HepG2 (cell line): ENCODE measurements around the gene NEURL2. TPM values are rescaled to one million over a fixed set of nuclear protein-coding genes. Genes with fewer than 3 reads are reported as not detected.
A peak's percentile ranks its signal among the peaks of the same experiment; 100 is the strongest.
"Not testable (repeated sequence)": the region's sequence is repeated elsewhere in the genome, so short reads cannot be mapped to it uniquely, and the experiment has no call there.

Source experiments
- ATAC-seq: fragments of 200-7000 bp; cut with Tn5 transposase; 3 replicates; pipeline ENCODE4 v1.9.1; 2020; ENCODE audit warnings: mild to moderate bottlenecking, moderate library complexity
- BruUV-seq: library from RNA; stranded (reverse); fragments of 400-500 nt; replicated peaks from 2 replicates; lab custom pipeline; 2021; lab: Mats Ljungman, UMichigan
- CTCF ChIA-PET: fragments of 300-600 bp; formaldehyde crosslinking; extraction: SDS; loops from one replicate; lab custom pipeline; 2021; ENCODE audit warnings: low total read pairs, inconsistent platforms, low intra/inter-chr PET ratio; lab: Yijun Ruan, JAX
- POLR2A ChIA-PET: fragments of 350-600 bp; sonication (Branson Sonifier 250); formaldehyde crosslinking; loops from one replicate; lab custom pipeline; 2020; ENCODE audit warnings: antibody characterized with exemption, inconsistent platforms; lab: Yijun Ruan, JAX
- DNase-seq: peaks from one replicate; pipeline ENCODE4 v3.0.0-alpha.2; 2015; ENCODE audit warnings: low spot score
- FAIRE-seq: peaks from 3 replicates; lab custom pipeline; 2011; peaks lifted over from hg19 to GRCh38; lab: Jason Lieb, UNC
- H2AFZ ChIP-seq: one replicate; pipeline ENCODE4 v1.6.1; 2011; ENCODE audit warnings: low read length, inconsistent platforms
- H3K27ac ChIP-seq: fragments of 300-600 bp; 3 replicates; pipeline ENCODE4 v1.8.0; 2011; ENCODE audit warnings: mixed run types, mild to moderate bottlenecking, mixed read lengths, low read length, inconsistent platforms; ENCODE audit not compliant: insufficient read depth; ENCODE audit errors: extremely low read length
- H3K27me3 ChIP-seq, 2 experiments: fragments of 200-600 bp in 1 of 2; 2 replicates in 1 of 2; 3 replicates in 1 of 2; pipeline versions ENCODE4 v1.6.0 to v1.8.0; 2011; ENCODE audit warnings: low read length in 2 of 2, mild to moderate bottlenecking in 2 of 2, moderate library complexity in 2 of 2, inconsistent platforms in 1 of 2; ENCODE audit not compliant: insufficient read depth in 2 of 2, control insufficient read depth in 1 of 2
- H3K36me3 ChIP-seq, 2 experiments: fragments of 200-600 bp in 1 of 2; replicated peaks in 1 of 2; 2 replicates in 1 of 2; 3 replicates in 1 of 2; pipeline versions ENCODE4 v1.5.1 to v1.8.0; 2011; ENCODE audit warnings: low read length in 2 of 2, inconsistent platforms in 1 of 2; ENCODE audit not compliant: insufficient read depth in 2 of 2, control insufficient read depth in 1 of 2
- H3K4me1 ChIP-seq: 2 replicates; pipeline ENCODE4 v1.5.1; 2012; ENCODE audit warnings: low read length, inconsistent platforms; ENCODE audit not compliant: insufficient read depth
- H3K4me2 ChIP-seq: 2 replicates; pipeline ENCODE4 v1.6.0; 2011; ENCODE audit warnings: low read depth, low read length, inconsistent platforms
- H3K4me3 ChIP-seq, 3 experiments: fragments of 200-600 bp in 1 of 3; sonication (generic), shearing (Covaris generic) in 1 of 3; replicated peaks in 1 of 3; 2 replicates each; pipeline ENCODE4 v1.5.1; 2011 to 2016; ENCODE audit warnings: low read length in 3 of 3, inconsistent platforms in 2 of 3, low read depth in 2 of 3, mild to moderate bottlenecking in 2 of 3, control low read depth in 1 of 3, mixed read lengths in 1 of 3; ENCODE audit not compliant: insufficient read depth in 1 of 3
- H3K79me2 ChIP-seq: one replicate; pipeline ENCODE4 v1.6.1; 2011; ENCODE audit warnings: low read length, inconsistent platforms; ENCODE audit not compliant: insufficient read depth
- H3K9ac ChIP-seq: 2 replicates; pipeline ENCODE4 v1.6.0; 2011; ENCODE audit warnings: mild to moderate bottlenecking, low read depth, low read length, inconsistent platforms; ENCODE audit not compliant: insufficient read depth
- H3K9me3 ChIP-seq: 2 replicates; pipeline ENCODE4 v1.5.1; 2012; ENCODE audit warnings: mild to moderate bottlenecking, low read length
- H4K20me1 ChIP-seq: 2 replicates; pipeline ENCODE4 v1.6.0; 2011; ENCODE audit warnings: inconsistent platforms, mild to moderate bottlenecking, low read length, moderate library complexity; ENCODE audit not compliant: insufficient read depth
- ASH2L ChIP-seq: fragments of 300-600, 200-600 bp; sonication (generic); IDR thresholded peaks from 2 replicates; pipeline ENCODE4 v1.7.0; 2017; ENCODE audit warnings: low read depth, mild to moderate bottlenecking, moderate library complexity, mixed read lengths, low read length; ENCODE audit not compliant: insufficient read length
- HES4 ChIP-seq: sonication (generic); formaldehyde crosslinking; IDR thresholded peaks from 2 replicates; pipeline ENCODE4 v1.9.0; 2021; ENCODE audit warnings: mild to moderate bottlenecking, missing genetic modification reagents, borderline replicate concordance
- KDM2A ChIP-seq: sonication (generic); formaldehyde crosslinking; IDR thresholded peaks from 2 replicates; pipeline ENCODE4 v1.4.0; 2020; ENCODE audit warnings: low read depth, missing genetic modification reagents, borderline replicate concordance
- RBFOX2 ChIP-seq: fragments of 200-400 bp; formaldehyde crosslinking; IDR thresholded peaks from 2 replicates; pipeline ENCODE4 v1.6.1; 2017; ENCODE audit warnings: low read depth, mild to moderate bottlenecking, low read length
- RCOR2 ChIP-seq: IDR thresholded peaks from 2 replicates; pipeline ENCODE4 v1.6.1; 2016; ENCODE audit warnings: missing biosample characterization, missing genetic modification reagents
- SMAD1 ChIP-seq: sonication (generic); formaldehyde crosslinking; IDR thresholded peaks from 2 replicates; pipeline ENCODE4 v1.4.0; 2020; ENCODE audit warnings: missing genetic modification reagents, low read depth, mild to moderate bottlenecking, borderline replicate concordance
- SP140L ChIP-seq: sonication (generic); formaldehyde crosslinking; IDR thresholded peaks from 2 replicates; pipeline ENCODE4 v1.4.0; 2020; ENCODE audit warnings: missing genetic modification reagents, borderline replicate concordance
- SP4 ChIP-seq: sonication (generic); formaldehyde crosslinking; IDR thresholded peaks from 2 replicates; pipeline ENCODE4 v1.8.1; 2023; ENCODE audit warnings: mild to moderate bottlenecking, missing genetic modification reagents
- ZC3H13 ChIP-seq: sonication (generic); formaldehyde crosslinking; IDR thresholded peaks from 2 replicates; pipeline ENCODE4 v1.8.1; 2023; ENCODE audit warnings: mild to moderate bottlenecking, missing genetic modification reagents, moderate library complexity
- ZMYM3 ChIP-seq: sonication (generic); formaldehyde crosslinking; IDR thresholded peaks from 2 replicates; pipeline ENCODE4 v1.5.1; 2020; ENCODE audit warnings: mild to moderate bottlenecking, missing genetic modification reagents
- ZNF225 ChIP-seq: sonication (generic); formaldehyde crosslinking; IDR thresholded peaks from 2 replicates; pipeline ENCODE4 v1.4.0; 2020; ENCODE audit warnings: mild to moderate bottlenecking, missing genetic modification reagents
- ZNF460 ChIP-seq: sonication (generic); formaldehyde crosslinking; IDR thresholded peaks from 2 replicates; pipeline ENCODE4 v1.5.1; 2020; ENCODE audit warnings: missing genetic modification reagents, mild to moderate bottlenecking, borderline replicate concordance
- ZNF546 ChIP-seq: sonication (generic); formaldehyde crosslinking; conservative IDR thresholded peaks from 2 replicates; pipeline ENCODE4 v1.8.1; 2023; ENCODE audit warnings: mild to moderate bottlenecking, missing genetic modification reagents
- ZNF563 ChIP-seq: sonication (generic); formaldehyde crosslinking; IDR thresholded peaks from 2 replicates; pipeline ENCODE4 v1.8.0; 2022; ENCODE audit warnings: mild to moderate bottlenecking, moderate library complexity, missing genetic modification reagents
- ZNF709 ChIP-seq: sonication (generic); formaldehyde crosslinking; IDR thresholded peaks from 2 replicates; pipeline ENCODE4 v1.5.0; 2020; ENCODE audit warnings: mild to moderate bottlenecking, missing genetic modification reagents
- ZNF776 ChIP-seq: sonication (generic); formaldehyde crosslinking; IDR thresholded peaks from 2 replicates; pipeline ENCODE4 v1.4.0; 2020; ENCODE audit warnings: mild to moderate bottlenecking, missing genetic modification reagents
- WGBS: methylation state at CpG from one replicate; pipeline ENCODE4 v1.1.6; 2017; ENCODE audit warnings: low lambda C conversion rate; 5-methylcytosine and 5-hydroxymethylcytosine counted together
- in situ Hi-C: cut with HindIII; loops from 2 replicates; pipeline ENCODE4 v1.10.0; 2017; ENCODE audit warnings: low pct_unique_long_range_greater_than_20kb; ENCODE audit not compliant: extremely low pct_ligation_motif_present
- intact Hi-C: fragments of 100-400 bp; cut with micrococcal nuclease; formaldehyde crosslinking; loops from one replicate; pipeline ENCODE4 v1.10.0; 2022; ENCODE audit not compliant: unreplicated experiment
- polyA plus RNA-seq, 8 experiments: library from polyadenylated mRNA; depleted of rRNA in 3 of 8; stranded (reverse) in 7 of 8; unstranded in 1 of 8; fragments of >200 nt; fragmentation: Illumina TruSeq in 4 of 8; extraction: Trizol in 4 of 8; gene quantifications; 2 replicates each; pipeline versions ENCODE4 v1.2.1 to v1.2.3, GENCODE V29; 2011 to 2016; ENCODE audit warnings: low read depth in 4 of 8, missing spikeins in 1 of 8, mixed read lengths in 1 of 8; ENCODE audit not compliant: insufficient read depth in 1 of 8
- total RNA-seq, 5 experiments: library from RNA; depleted of rRNA; stranded (reverse); fragments of >200 nt; fragmentation: Illumina TruSeq; extraction: Trizol; gene quantifications; 2 replicates each; pipeline ENCODE4 v1.2.3, GENCODE V29; 2016; ENCODE audit warnings: low read depth in 1 of 5
- TF ChIP-seq, protein P1 (sequence below): sonication (generic); formaldehyde crosslinking; IDR thresholded peaks from 2 replicates; pipeline ENCODE4 v1.8.0; 2023; ENCODE audit warnings: mild to moderate bottlenecking, missing genetic modification reagents
- TF ChIP-seq, protein P2 (sequence below): sonication (generic); formaldehyde crosslinking; conservative IDR thresholded peaks from 2 replicates; pipeline ENCODE4 v1.8.1; 2023; ENCODE audit warnings: missing genetic modification reagents
- TF ChIP-seq, protein P3 (sequence below): sonication (generic); formaldehyde crosslinking; IDR thresholded peaks from 2 replicates; pipeline ENCODE4 v1.5.0; 2020; ENCODE audit warnings: mild to moderate bottlenecking, missing genetic modification reagents

The NEURL2 gene
- total and polyA plus RNA-seq, 2 of the 13 experiments (the other 11 are each of a cell fraction or from before 2014, with no cell fraction given) = 7.2 to 9.7 TPM

DNA sequence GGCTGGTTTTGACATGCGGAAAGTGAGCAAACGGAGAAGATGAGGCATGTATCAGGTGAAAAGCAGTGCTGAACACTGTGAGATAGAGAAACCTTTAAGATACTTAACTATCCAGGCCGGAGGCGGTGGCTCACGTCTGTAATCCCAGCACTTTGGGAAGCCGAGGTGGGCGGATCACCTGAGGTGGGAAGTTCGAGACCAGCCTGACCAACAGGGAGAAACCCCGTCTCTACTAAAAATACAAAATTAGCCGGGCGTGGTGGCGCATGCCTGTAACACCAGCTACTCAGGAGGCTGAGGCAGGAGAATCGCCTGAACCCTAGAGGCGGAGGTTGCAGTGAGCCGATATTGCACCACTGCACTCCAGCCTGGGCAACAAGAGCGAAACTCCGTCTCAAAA, 40.7 kb upstream of the NEURL2 start:
- peaks cover 64% of the 10 kb centered on the region for H3K4me1 ChIP-seq
- DNase-seq, H4K20me1 ChIP-seq, H2AFZ ChIP-seq, ATAC-seq, H3K4me3 ChIP-seq, H3K36me3 ChIP-seq, H3K9me3 ChIP-seq, H3K9ac ChIP-seq, CTCF ChIA-PET, FAIRE-seq, BruUV-seq, H3K27me3 ChIP-seq: not testable (repeated sequence)
- intact Hi-C loops = loop anchor here (5.0 kb wide), 2 partner anchors 41 to 99 kb away; partner anchors contain the start of genes SNX21 and ZNF335
- WGBS = 64% methylated on average over 17 of the region's 17 CpGs
- POLR2A ChIA-PET = interaction anchor here (1.0 to 3.9 kb wide), 10 partner anchors 9 to 90 kb away, joined by 3 to 29 read pairs (median 6); partner anchors contain the start of genes CTSA, NEURL2 and ZSWIM1
- peak overlapping the region; percentile 63 for H3K4me2 ChIP-seq
- peaks cover 22% of the 10 kb centered on the region for H3K79me2 ChIP-seq
- peak overlapping the region; percentile 65 for H3K27ac ChIP-seq
- in situ Hi-C loops = loop anchor here (5.0 kb wide), 1 partner anchor 39 kb away; the partner anchor contains the start of genes CTSA and NEURL2
- TF ChIP-seq ASH2L (peak; percentile 41), ZNF460 (CRISPR knock-in tag) (peak; percentile 80), ZMYM3 (CRISPR knock-in tag) (peak; percentile 79), ZNF546 (CRISPR knock-in tag) (0 out of 2 replicates have a peak, but pooled peaks have one; percentile 13), KDM2A (CRISPR knock-in tag) (peak; percentile 40; the same call in 1 of the 2 replicates), RBFOX2 (0 out of 2 replicates have a peak, but pooled peaks have one; percentile 6), RCOR2 (CRISPR knock-in tag) (0 out of 2 replicates have a peak, but pooled peaks have one; percentile 27), ZNF709 (CRISPR knock-in tag) (peak; percentile 52; the same call in 1 of the 2 replicates), ZNF225 (CRISPR knock-in tag) (0 out of 2 replicates have a peak, but pooled peaks have one; percentile 41), ZNF563 (CRISPR knock-in tag) (peak; percentile 62), SP4 (peak; percentile 55; the same call in 1 of the 2 replicates), ZC3H13 (CRISPR knock-in tag) (peak; percentile 9; the same call in 1 of the 2 replicates), SP140L (CRISPR knock-in tag) (0 out of 2 replicates have a peak, but pooled peaks have one; percentile 55), SMAD1 (CRISPR knock-in tag) (0 out of 2 replicates have a peak, but pooled peaks have one; percentile 15), ZNF776 (0 out of 2 replicates have a peak, but pooled peaks have one; percentile 14), HES4 (0 out of 2 replicates have a peak, but pooled peaks have one; percentile 38)
- TF ChIP-seq, protein P1, sequence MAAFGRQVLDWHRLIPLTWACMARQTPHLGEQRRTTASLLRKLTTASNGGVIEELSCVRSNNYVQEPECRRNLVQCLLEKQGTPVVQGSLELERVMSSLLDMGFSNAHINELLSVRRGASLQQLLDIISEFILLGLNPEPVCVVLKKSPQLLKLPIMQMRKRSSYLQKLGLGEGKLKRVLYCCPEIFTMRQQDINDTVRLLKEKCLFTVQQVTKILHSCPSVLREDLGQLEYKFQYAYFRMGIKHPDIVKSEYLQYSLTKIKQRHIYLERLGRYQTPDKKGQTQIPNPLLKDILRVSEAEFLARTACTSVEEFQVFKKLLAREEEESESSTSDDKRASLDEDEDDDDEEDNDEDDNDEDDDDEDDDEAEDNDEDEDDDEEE (CRISPR knock-in tag) = peak; percentile 65; the same call in 1 of the 2 replicates
- TF ChIP-seq, protein P2, sequence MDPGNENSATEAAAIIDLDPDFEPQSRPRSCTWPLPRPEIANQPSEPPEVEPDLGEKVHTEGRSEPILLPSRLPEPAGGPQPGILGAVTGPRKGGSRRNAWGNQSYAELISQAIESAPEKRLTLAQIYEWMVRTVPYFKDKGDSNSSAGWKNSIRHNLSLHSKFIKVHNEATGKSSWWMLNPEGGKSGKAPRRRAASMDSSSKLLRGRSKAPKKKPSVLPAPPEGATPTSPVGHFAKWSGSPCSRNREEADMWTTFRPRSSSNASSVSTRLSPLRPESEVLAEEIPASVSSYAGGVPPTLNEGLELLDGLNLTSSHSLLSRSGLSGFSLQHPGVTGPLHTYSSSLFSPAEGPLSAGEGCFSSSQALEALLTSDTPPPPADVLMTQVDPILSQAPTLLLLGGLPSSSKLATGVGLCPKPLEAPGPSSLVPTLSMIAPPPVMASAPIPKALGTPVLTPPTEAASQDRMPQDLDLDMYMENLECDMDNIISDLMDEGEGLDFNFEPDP = 0 out of 2 replicates have a peak, but pooled peaks have one; percentile 46
- TF ChIP-seq, protein P3, sequence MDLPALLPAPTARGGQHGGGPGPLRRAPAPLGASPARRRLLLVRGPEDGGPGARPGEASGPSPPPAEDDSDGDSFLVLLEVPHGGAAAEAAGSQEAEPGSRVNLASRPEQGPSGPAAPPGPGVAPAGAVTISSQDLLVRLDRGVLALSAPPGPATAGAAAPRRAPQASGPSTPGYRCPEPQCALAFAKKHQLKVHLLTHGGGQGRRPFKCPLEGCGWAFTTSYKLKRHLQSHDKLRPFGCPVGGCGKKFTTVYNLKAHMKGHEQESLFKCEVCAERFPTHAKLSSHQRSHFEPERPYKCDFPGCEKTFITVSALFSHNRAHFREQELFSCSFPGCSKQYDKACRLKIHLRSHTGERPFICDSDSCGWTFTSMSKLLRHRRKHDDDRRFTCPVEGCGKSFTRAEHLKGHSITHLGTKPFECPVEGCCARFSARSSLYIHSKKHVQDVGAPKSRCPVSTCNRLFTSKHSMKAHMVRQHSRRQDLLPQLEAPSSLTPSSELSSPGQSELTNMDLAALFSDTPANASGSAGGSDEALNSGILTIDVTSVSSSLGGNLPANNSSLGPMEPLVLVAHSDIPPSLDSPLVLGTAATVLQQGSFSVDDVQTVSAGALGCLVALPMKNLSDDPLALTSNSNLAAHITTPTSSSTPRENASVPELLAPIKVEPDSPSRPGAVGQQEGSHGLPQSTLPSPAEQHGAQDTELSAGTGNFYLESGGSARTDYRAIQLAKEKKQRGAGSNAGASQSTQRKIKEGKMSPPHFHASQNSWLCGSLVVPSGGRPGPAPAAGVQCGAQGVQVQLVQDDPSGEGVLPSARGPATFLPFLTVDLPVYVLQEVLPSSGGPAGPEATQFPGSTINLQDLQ = 0 out of 2 replicates have a peak, but pooled peaks have one; percentile 61
